Measurements from ENCODE around the gene ZNF438.
"Not testable (repeated sequence)": the region's sequence is repeated elsewhere in the genome, so short reads cannot be mapped to it uniquely, and the experiment has no call there.

Gene ZNF438

DNA sequence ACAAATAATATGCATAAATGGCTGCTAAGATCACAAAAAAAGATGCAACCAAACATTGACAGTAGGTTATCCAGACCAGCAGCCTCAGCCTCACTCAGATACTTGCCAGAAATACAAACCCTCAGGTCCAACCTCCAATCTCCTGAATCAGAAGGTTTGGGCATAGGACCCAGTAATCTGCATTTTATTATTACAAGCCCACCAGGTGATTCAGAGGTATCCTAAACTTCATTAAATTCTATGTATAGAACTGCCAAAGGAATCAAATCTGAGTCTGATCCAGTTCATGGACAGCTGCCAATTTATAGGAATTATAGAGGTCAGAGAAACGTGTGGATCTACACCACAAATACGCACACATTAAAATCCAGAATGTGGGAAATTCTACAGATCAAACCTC is 41.3 kb downstream of the ZNF438 start:
- no peak for DNase-seq (ENCODE audit: low read depth in 2 of 2, low spot score in 1 of 2)

DNA sequence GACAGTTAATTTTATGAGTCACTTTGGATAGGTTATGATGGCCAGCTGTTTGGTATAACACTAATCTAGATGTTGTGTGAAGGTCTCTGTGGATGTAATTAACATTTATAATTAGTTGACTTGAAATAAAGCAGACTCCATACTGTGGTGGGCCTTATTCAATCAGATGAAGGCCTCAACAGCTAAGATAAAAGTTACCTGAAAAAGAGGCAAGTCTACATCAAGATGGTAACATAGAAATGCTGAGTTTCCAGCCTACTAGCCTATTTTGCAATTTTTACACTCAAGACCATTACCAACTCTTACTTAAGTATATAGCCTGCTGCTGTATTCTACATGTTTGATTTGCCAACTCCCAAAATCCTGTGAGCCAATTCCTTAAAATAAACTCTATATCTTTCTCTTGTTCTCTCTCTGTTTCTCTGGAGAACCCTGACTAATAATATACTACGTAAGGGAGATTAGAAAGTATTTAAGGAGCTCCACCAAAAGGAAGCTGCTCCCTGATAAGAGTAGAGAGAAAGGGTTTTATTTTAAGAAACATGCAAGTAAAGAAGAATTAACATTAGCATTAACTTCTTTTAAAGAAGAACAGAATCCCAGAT is 42.7 kb downstream of the ZNF438 start:
- DNase-seq (ENCODE audit: low read depth in 2 of 2, low spot score in 1 of 2), result no peak

- no peak for DNase-seq (ENCODE audit: low read depth in 2 of 2, low spot score in 1 of 2)
Measured at GRCh38 chr10:30987463-30987862, 44.2 kb downstream of the ZNF438 start.

DNA sequence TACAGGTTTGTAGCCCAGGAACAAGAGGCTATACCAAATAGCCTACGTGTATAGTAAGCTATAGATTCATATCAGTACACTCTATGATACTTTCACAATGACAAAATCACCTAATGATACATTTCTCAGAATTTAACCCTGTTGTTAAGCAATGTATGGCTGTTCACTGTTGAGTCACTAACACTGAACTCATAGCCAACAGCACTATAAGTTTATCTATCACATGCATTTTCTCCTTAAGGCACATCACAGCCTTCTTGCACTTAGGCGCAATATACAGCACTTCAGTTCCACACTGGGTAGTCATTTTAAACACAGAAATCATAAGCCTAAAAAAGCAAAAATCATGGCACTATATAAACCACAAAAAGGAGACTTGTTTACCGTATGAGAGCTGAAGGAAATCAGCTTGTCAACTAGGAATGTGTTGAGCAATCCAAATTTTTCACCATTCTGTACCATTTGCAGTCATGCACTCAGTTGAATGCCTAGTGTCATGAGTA is 45.6 kb downstream of the ZNF438 start:
- DNase-seq (ENCODE audit: low read depth in 2 of 2, low spot score in 1 of 2), result no peak

DNA sequence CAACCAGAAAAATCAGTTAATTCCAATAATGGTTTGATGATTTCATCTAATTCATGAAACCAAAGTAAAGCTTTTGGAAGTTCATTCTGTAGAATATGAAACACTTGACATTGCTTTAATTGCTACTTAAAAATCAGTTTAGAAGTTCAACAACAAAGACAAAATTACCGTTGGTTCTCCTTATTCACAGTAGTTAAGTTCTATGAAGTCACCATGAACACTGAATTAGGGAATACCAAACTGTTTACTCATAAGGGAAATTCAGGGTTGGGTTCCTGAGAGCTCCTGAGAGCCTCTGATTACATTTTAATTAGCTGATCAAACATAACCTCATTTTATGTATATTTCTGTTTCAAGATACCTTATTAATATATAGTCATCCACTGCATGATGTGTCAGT is 46.2 kb downstream of the ZNF438 start:
- DNase-seq (ENCODE audit: low read depth in 2 of 2, low spot score in 1 of 2), result no peak

GRCh38 chr10:30984563-30985328 is 46.9 kb downstream of the ZNF438 start:
- no peak for DNase-seq (ENCODE audit: low read depth in 2 of 2, low spot score in 1 of 2)

DNA sequence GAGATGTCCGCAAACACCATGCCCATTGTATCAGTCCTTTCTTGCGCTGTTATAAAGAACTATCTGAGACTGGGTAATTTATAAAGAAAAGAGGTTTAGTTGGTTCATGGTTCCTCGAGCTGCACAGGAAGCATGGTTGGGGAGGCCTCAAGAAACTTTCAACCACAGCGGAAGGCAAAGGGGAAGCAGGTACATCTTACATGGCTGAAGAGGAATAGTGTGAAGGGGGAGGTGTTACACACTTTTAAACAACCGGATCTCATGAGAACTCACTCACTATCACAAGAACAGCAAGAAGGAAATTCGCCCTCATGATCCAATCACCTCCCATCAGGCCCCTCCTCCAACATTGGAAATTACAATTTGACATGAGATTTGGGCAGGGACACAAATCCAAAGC is 48.5 kb downstream of the ZNF438 start:
- not testable (repeated sequence) for DNase-seq (ENCODE audit: low read depth in 2 of 2, low spot score in 1 of 2)

- DNase-seq (ENCODE audit: low read depth in 2 of 2, low spot score in 1 of 2), result no peak
Measured at GRCh38 chr10:30980951-30981616, 50.6 kb downstream of the ZNF438 start.

GRCh38 chr10:30979956-30980355 is 51.7 kb downstream of the ZNF438 start:
- no peak for DNase-seq (ENCODE audit: low read depth in 2 of 2, low spot score in 1 of 2)

DNA sequence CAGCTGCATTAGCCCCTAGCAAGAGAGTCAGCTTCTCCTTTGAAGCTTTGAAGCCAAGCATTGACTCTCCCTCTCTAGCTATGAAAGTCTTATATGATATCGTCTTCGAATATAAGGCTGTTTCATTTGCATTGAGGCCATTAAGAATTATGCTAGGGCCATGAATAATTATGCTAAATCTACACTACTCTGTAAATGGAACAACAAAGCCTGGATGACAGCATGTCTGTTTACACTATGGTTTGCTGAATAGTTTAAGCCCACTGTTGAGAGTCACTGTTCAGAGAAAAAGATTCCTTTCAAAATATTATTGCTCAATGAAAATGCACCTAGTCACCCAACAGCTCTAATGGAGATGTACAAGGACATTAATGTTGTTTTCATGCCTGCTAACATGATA is 52.8 kb downstream of the ZNF438 start:
- DNase-seq (ENCODE audit: low read depth in 2 of 2, low spot score in 1 of 2), result no peak

GRCh38 chr10:30977385-30977784 is 54.3 kb downstream of the ZNF438 start:
- no peak for DNase-seq (ENCODE audit: low read depth in 2 of 2, low spot score in 1 of 2)

DNA sequence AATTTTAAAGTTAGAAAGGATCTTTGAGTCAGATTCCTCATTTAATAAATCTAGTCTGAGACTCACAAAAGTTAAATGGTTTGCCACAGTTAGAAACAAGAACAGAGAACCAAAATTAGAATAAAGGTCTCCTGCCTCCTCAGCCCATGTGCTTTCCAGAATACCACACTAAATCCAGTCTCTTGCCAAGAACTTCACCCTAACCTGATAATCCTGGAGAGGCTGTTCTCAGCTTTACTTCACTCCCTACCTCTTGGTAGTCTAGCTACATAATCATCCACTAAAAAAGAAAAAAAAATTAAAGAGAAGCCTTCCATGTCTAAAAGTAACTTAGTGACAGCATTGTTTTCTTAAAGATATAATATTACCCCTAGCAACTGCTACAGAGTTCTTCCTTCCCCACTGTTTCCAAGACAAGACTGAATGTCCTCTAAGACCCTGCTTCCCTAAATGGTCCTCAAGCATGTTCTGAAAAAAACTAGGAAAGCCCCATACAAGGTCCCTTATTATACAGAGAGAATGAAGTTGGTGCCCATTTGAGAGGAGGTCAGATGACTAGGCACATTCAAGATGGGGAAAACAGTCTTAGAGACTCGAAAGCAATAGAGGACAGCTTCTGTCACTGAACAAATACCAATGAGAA is 56.8 kb downstream of the ZNF438 start:
- no peak for DNase-seq (ENCODE audit: low read depth in 2 of 2, low spot score in 1 of 2)

- no peak for DNase-seq (ENCODE audit: low read depth in 2 of 2, low spot score in 1 of 2)
Measured at GRCh38 chr10:30974355-30974754, 57.3 kb downstream of the ZNF438 start.

- DNase-seq (ENCODE audit: low read depth in 2 of 2, low spot score in 1 of 2), result no peak
Measured at GRCh38 chr10:30973737-30974136, 57.9 kb downstream of the ZNF438 start.

GRCh38 chr10:30970760-30971460 is 60.8 kb downstream of the ZNF438 start:
- no peak for DNase-seq (ENCODE audit: low read depth in 2 of 2, low spot score in 1 of 2)

DNA sequence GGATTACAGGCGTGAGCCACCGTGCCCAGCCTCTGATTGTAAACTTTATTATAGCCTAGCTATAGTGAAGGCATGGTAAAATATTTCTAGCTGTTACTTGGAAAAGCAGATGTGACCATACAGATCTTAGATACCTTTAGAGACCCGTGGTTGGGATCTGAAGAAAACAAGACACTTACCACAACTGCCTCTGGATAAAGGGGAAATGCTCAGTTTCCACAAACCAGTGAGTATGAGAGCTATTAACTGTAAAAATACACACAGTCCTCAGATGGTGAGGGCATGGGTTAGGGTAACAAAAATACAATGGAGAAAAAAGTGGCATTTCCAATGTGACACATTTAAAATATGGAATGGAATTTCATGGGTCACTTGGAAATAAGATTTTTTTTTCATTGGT is 63.0 kb downstream of the ZNF438 start:
- no peak for DNase-seq (ENCODE audit: low read depth in 2 of 2, low spot score in 1 of 2)

DNA sequence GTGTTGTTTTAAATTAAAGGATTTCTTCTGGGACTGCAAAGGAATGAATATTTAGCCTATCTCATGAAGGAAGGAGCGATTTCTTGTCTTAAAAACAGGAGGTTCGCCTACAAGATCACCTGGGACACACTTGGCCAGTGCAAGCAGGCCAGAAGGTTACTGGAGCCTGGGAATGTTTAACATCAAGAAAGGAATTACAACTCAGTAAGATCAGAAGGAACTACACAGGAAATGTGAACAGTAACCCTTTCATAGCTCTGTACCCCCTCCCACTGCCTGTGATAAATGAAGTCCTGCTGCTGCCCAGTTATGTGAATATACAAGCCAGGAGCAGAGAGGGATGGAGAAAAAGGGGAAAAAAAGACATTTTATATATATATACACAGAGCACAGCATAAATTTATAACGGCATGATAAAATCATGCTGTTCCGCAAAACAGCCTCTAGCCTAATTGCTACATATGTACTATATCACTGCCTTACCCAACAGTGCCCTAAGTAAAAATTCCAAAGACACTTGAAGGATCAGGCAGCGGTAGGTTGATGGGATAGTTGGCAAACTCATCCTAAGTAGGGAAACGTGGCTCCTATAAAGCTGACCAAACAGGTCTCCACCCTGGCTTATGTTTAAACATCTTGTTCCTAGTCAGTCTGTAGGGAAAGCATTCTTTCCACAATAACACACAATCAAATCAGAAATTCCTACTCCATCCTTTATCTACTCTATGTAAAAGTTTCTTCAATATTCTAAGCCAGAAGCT is 63.8 kb downstream of the ZNF438 start:
- DNase-seq (ENCODE audit: low read depth in 2 of 2, low spot score in 1 of 2), result no peak

DNA sequence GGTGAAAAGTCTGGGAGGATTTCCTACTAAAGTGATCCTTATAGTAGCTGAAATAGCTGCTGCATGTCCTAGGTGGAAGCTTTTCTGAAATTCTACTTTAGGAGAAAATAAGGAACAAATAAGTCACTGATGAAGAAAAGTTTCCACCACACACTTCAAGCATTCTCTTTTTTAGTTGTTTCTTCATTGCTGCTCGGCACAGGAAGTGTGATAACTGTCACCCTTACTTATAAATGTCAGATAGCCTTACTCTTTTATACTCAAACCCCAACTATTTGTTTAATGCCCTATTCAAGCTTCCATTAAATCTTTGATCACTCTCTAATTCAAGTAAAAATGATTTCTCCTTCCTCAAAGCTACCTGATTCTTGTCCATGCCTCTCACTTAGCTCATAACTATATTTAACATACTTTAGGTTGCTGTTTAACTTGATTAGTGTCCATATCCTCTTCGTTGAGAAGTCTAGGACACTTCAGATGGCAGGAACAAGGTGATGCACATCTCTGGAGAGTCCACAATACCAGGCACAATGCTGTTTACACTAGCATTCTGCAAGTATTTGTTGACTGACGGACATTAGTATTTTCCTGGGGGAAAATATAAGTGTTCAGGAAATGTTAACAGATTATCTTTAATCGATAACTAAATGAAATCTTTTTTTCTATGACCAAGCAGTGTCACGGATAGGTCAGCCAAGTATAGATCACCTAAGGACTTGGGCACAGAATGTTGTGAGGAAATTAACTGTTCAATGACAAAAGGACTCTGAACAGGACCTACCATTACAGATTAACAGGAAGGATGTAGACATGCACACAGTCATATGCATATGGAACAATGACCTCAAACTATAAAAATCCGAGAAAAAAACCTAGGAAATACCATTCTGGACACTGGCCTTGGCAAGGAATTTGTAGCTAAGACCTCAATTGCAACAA is 67.4 kb downstream of the ZNF438 start:
- no peak for DNase-seq (ENCODE audit: low read depth in 2 of 2, low spot score in 1 of 2)

- DNase-seq (ENCODE audit: low read depth in 2 of 2, low spot score in 1 of 2), result no peak
Measured at GRCh38 chr10:30962522-30962921, 69.1 kb downstream of the ZNF438 start.
